Endothelial cell (in vitro differentiated cells): ENCODE measurements around the gene RAB31. TPM values are rescaled to one million over a fixed set of nuclear protein-coding genes. Genes with fewer than 3 reads are reported as not detected.

Source experiments
- DNase-seq: peaks from one replicate; pipeline ENCODE4 v3.0.0; 2021; ENCODE audit warnings: low spot score
- H3K27ac Mint-ChIP-seq: one replicate; pipeline ENCODE4 v1.8.0; 2021; ENCODE audit warnings: mixed read lengths, inconsistent platforms; ENCODE audit not compliant: unreplicated experiment
- H3K27me3 Mint-ChIP-seq: one replicate; pipeline ENCODE4 v1.8.0; 2021; ENCODE audit warnings: mild to moderate bottlenecking, moderate library complexity, mixed read lengths, inconsistent platforms; ENCODE audit not compliant: unreplicated experiment
- H3K36me3 Mint-ChIP-seq: one replicate; pipeline ENCODE4 v1.8.0; 2021; ENCODE audit warnings: mild to moderate bottlenecking, low read depth, mixed read lengths, inconsistent platforms; ENCODE audit not compliant: unreplicated experiment
- H3K4me1 Mint-ChIP-seq: one replicate; pipeline ENCODE4 v1.8.0; 2021; ENCODE audit warnings: mild to moderate bottlenecking, mixed read lengths, inconsistent platforms; ENCODE audit not compliant: unreplicated experiment
- H3K4me3 Mint-ChIP-seq: one replicate; pipeline ENCODE4 v1.8.0; 2021; ENCODE audit warnings: mild to moderate bottlenecking, mixed read lengths, inconsistent platforms; ENCODE audit not compliant: unreplicated experiment
- H3K9me3 Mint-ChIP-seq: one replicate; pipeline ENCODE4 v1.8.0; 2021; ENCODE audit warnings: mixed read lengths, inconsistent platforms; ENCODE audit not compliant: unreplicated experiment
- CTCF ChIP-seq: fragments of 200-600 bp; sonication (generic); IDR thresholded peaks from one replicate; pipeline ENCODE4 v1.5.0; 2021; ENCODE audit warnings: antibody characterized with exemption; ENCODE audit not compliant: unreplicated experiment
- total RNA-seq: library from RNA; stranded (reverse); fragmentation: NEBNext Ultra II Directional; extraction: Animal tissue kit (Norgen Biotek cat#: 25700); gene quantifications from one replicate; pipeline ENCODE4 v1.2.1, GENCODE V29; 2021; ENCODE audit not compliant: unreplicated experiment

Gene RAB31
- total RNA-seq, 1 donor from 2014 or later = 88.8 TPM

DNA sequence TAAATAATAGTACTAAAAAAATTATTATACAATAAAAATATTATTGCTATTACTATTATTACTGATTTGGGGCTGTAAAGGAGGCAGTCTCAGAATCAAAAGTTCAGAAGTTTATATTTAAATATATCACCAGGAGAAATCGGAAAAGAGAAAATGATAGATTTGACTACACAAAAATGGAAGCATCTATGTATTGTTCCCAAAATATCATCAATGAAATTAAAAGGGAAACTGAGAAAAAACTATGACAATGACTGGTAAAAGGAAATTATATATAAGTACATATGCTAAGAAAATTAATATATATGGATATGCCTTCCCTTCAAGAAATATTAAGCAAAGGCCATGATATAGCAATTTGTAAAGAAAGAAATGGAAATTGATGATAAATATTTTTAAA, 170.0 kb downstream of the RAB31 start:
- H3K27me3 Mint-ChIP-seq = no peaks in the 10 kb centered on the region
- no peak for DNase-seq
- H3K4me1 Mint-ChIP-seq = peaks cover 13% of the 10 kb centered on the region
- no peaks in the 10 kb centered on the region for H3K9me3 Mint-ChIP-seq
- no peak for TF ChIP-seq CTCF
- H3K4me3 Mint-ChIP-seq = no peak overlapping the region
- no peak overlapping the region for H3K27ac Mint-ChIP-seq
- no peaks in the 10 kb centered on the region for H3K36me3 Mint-ChIP-seq

DNA sequence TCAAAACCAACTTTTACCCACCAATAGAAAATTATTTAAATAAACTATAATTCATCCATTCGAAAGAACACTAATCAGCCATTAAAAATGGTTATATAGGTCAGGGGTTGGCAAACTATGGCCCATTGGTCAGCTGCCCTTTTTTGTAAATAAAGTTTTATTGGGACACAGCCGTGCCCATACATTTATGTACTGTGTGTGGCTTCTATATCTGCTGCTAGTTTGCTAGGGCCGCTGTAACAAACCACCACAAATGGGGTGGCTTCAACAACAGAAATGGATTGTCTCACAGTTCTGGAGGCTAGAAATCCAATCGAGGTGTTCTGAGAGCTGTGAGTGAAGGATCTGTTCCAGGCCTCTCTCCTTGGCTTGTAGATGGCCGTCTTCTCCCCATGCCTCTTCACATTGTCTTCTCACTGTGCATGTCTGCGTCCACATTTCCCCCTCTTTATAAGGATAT, 170.7 kb downstream of the RAB31 start:
- Mint-ChIP-seq H3K9me3 (no peaks in the 10 kb centered on the region), H3K27me3 (no peaks in the 10 kb centered on the region), H3K36me3 (no peaks in the 10 kb centered on the region), H3K4me1 (peaks cover 13% of the 10 kb centered on the region), H3K4me3 (no peak overlapping the region), H3K27ac (no peak overlapping the region)
- DNase-seq = no peak
- no peak for TF ChIP-seq CTCF

- H3K4me1 Mint-ChIP-seq = no peaks in the 10 kb centered on the region
- DNase-seq = no peak
- H3K4me3 Mint-ChIP-seq = no peak overlapping the region
- TF ChIP-seq CTCF = no peak
- no peaks in the 10 kb centered on the region for H3K36me3 Mint-ChIP-seq
- no peak overlapping the region for H3K27ac Mint-ChIP-seq
- H3K27me3 Mint-ChIP-seq = peaks cover 1% of the 10 kb centered on the region
- H3K9me3 Mint-ChIP-seq = no peaks in the 10 kb centered on the region
These were observed 176.0 kb downstream of the RAB31 start for GRCh38 chr18:9884090-9884489.

DNA sequence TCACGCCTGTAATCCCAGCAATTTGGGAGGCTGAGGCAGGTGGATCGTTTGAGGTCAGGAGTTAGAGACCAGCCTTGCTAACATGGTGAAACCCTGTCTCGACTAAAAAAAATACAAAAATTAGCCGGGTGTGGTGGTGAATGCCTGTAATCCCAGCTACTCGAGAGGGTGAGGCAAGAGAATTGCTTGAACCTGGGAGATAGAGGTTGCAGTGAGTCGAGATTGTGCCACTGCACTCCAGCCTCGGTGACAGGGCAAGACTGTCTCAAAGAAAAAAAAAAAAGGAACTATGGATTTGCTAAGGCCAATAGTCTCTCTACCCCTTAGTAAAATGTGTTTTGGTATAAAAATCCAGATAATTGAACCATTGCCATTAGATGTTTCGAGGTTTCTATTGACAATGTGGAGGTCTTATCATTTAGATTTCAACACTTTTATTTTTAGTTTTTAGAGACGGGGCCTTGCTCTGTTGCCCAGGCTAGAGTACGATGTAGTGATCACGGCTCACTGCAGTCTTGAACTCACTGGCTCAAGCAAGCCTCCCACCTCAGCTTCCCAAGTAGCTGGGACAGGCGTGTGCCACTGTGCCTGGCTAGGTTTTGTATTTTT, 176.5 kb downstream of the RAB31 start:
- Mint-ChIP-seq H3K4me1 (no peaks in the 10 kb centered on the region), H3K36me3 (no peaks in the 10 kb centered on the region), H3K4me3 (no peak overlapping the region), H3K27me3 (peaks cover 1% of the 10 kb centered on the region), H3K9me3 (no peaks in the 10 kb centered on the region), H3K27ac (no peak overlapping the region)
- DNase-seq = no peak
- no peak for TF ChIP-seq CTCF

- Mint-ChIP-seq H3K9me3 (no peaks in the 10 kb centered on the region), H3K27ac (no peak within 1 kb of the TSS), H3K27me3 (peaks cover 1% of the 10 kb centered on the region), H3K4me3 (no peak within 1 kb of the TSS), H3K36me3 (no peaks in the 10 kb centered on the region), H3K4me1 (no peaks in the 10 kb centered on the region)
- DNase-seq = no peak
- no peak for TF ChIP-seq CTCF
These were observed 177.3 kb downstream of the RAB31 start, which contains the start of gene TXNDC2 for GRCh38 chr18:9885170-9886004. Gene TXNDC2, plus strand, starts transcription at chr18:9885973. Its CDS starts 708 bp downstream, at chr18:9886681.
